GM18502 (cell line): ENCODE measurements around the gene MAN1B1.

Source experiments
- ATAC-seq: cut with Tn5 transposase; IDR thresholded peaks from one replicate; pipeline ENCODE4 v1.9.1; 2021; ENCODE audit warnings: mild to moderate bottlenecking; ENCODE audit not compliant: unreplicated experiment, poor library complexity

MAN1B1 gene

DNA sequence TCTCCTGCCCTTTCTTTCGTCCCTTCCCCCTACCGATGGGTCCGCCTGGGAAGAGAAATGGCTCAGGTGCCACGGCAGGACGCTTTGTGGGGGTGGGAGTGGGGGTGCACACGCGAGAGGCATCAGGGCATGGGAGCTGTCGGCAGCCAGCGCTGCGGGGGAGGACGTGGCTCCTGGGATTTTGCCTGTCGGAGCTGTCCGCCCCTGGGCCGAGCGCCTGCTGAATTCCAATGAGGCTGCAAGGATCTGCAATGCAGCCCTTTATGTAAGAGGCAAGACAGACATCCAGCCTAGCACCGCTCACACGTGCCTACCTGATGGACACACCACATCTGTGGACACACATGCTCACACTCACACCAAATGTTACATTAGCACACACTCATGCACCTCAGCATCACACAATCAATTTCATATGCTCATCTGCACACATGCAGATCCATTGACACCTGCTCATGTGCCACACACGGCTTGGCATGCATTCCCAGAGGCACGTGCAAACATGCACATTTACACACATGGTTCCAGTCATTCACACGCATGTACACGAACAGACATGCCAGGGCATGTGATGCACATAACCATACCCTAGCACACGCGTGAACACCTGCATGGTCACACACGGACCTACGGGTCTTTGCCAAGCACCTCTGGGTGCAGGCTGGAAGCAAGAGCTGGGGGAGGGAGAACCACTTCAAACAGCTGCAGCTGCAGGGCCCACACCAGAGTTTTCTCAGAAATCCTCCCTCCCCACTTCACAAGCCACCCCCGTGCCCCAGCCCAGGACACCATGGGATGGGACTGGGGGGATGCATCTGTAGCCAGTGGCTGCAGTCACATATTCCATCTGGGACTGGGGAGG lies 53.6 kb downstream of the MAN1B1 start:
- ATAC-seq, result no peak

DNA sequence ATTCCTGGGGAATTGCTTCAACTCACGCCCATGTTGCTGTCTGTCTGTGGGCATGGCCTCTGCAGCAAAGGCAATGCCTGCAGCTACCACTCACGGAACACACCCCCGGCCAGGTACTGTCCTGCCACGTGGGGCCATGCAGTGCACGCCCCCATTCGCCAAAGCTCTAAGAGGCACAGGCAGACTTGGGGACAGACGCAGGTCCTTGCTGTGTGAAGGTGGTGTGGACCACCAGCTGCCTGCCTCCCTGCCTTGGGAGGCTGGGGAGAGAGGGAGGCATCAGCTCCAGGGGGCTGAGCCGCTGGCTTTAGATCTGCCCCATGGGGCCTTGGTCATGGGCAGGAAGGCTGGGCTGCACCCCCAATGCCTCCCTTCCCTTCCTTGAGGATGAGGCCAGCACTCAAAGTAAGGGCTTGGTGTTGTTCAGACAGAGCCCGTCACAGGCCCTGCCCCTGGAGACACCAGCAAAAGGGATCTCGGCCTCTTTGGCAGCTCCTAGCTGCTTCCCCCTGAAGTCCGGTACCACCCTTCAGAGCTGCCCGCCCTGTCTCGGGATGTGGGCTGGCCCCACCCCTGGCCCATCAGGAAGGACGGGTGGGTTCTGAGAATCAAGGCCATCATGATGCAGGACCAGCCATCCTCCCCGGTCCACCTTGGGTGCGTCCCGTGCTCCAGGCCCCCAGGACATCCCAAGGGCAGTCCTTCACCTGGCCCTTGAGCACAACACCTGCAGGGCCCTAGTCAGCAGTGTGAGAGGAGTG lies 54.4 kb downstream of the MAN1B1 start:
- no peak for ATAC-seq

DNA sequence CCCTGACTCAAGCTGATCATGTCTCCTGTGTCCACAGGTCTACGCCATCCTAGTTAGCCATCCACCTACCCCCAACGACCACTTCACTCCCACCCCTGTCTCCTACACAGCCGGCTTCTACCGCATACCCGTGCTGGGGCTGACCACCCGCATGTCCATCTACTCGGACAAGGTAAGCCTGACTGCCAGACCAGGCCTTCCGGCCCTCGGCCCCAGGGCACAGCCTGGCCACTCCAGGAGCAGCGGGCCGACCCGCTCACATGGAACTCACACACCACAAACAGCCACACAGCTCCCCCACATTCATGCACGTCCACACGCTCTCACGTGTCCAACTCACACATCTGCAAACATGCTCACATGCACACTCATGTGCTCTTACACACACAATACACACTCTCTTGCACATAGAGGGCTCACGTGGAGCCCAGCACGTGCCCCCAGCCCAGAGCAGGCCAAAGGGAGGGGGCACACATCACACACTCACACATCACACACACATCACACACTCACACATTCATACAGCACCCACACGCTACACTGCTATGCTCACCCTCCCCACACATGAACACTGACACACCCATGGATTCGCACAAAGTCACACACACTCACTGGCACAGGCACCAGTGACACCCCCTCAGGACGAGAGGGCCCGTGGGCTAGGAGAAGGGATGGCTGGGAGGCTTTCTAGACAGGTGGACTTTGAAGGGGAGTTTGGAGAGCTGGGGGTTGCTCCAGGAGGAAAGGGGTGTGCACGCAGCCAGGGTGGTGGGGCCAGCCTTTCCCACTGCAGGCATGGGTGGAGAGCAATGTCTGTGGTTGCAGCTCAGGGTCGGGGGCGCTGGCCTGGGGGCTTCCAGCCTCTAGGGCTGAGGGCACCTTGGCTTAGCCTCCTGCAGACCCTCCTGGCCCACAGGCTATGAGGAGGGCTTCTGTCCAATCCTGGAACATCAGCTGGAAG lies 55.5 kb downstream of the MAN1B1 start:
- no peak for ATAC-seq

DNA sequence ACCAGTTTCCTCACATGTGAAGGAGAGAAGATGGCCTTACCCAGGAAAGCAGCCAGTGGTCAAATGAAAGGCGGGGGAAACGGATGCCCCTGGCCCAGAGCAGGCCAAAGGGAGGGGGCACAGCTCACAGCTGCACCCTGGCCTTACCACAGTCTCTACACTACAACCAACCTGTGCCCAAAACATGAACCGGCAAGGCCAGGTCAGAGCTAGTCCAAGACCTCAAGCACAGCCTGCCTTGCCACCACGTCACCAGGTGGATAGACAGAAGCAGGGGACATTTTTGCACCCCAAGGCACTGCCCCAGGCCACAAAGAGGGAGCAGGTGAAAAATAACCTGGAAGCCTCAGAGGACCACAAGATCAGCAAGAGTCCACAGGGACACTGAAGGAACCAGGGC lies 56.7 kb downstream of the MAN1B1 start:
- ATAC-seq, result no peak

DNA sequence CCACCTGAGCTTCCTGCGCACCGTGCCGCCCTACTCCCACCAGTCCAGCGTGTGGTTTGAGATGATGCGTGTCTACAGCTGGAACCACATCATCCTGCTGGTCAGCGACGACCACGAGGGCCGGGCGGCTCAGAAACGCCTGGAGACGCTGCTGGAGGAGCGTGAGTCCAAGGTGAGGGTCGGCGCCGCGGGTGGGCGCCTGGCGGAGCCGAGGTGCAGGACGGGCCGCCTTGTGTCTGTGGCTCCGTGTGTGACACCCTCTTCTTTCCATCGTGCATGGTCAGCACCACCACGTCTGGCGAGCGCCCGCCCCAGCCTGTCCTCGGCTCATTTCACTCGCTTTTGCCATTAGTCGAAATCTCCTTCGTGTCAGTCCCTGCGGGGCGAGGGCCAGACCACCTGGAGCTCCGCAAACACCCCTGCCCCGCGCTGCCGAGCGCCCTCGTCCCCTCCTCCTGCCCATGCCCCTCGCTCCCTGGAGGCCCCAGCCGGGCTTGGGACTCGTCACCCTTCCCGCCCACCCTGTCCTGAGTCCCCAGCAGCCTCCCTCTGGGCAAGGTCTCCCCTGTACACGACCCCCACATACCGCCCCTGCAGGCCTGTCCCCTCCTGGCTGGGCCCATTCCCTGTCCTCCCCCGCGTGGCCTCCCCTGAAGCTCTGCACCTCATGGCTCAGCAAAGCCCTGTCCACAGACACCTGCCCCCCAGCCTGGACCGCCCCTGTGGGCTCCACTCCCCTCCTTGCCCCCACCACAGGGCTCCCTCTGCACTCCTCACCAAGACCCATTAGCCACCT lies 59.1 kb downstream of the MAN1B1 start:
- no peak for ATAC-seq

DNA sequence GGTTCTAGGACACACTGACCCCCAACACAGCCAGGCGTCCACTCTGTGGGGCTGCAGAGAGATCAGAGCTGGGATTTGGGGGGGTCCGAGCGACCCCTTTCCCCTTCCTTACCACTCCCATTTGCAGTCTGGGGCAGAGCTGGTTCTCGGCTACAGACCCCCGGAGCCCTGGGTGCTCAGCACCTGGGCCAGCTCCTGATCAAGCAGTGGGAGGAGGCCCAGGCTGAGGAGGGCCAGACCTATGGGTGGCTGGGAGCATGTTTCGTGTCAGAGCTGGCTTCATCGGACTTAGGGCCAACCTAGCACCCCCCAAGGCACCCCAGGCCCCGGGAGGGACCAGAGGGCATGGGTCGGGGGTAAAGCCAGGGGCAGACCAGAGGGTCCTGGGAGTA lies 59.7 kb downstream of the MAN1B1 start:
- no peak for ATAC-seq

DNA sequence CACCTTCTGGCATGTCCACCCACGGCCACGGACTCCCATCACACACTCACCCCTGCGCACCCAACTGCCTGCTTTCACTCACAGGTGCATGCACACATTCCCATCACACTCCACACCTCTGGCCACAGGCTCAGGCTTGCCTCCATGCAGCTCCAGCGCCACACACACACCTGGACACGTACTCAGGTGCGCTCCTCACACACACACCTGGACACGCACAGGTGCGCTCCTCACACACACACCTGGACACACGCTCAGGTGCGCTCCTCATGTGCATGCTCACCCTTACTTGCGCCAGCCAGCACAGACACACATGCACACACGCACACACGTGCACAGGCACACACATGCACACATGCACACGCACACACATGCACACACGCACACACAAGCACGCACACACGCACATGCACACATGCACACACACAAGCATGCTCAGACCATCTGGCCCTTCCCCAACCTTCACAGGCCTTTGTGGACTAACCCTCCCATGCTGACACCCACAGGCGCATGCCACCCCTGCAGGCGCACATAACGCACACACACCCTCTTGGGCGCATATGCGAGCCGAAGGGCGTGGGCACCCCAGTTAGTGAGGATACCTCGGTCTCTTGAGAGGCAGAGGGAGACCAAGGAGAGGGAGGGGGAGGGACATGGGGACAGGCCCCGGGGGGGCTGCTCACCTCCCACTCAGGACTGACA lies 60.5 kb downstream of the MAN1B1 start:
- no peak for ATAC-seq

DNA sequence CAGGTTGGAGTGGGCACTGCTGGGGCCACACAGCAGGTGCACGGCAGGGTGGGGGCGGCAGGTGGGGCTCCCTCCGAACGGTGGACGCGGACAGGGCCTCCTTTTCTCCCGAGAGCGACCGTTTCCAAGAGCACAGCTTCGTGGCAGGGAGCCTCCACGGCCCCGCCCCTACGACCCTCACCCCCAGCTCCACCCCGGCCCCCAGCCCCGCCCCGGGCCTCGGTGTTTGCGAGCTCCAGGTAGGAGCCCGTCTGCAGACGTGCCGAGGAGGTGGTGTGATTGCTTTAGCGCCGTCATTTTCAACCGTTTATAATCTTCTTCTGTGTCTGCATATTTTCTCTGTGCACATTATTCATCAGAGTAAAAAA lies 61.0 kb downstream of the MAN1B1 start:
- ATAC-seq, result no peak

DNA sequence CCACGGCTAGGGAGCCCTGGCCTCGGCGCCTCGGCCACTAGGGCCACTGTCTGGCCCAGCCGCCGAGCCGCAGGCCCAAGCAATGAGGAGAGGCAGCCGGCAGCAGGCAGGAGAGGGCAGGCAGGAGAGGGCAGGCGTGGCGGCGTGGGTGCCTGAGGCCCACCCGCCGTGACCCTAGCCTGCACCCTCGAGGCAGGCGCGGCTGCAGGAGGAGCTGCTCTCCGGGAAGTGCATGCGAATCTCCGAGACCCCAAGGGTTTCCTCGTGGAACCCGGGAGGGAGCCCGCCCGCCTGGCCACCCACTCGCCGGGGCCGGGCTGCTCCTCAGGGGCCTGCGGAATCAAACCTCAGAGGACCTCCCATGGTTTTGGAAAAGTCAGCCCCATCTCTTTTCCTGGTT lies 61.5 kb downstream of the MAN1B1 start:
- ATAC-seq, result no peak

DNA sequence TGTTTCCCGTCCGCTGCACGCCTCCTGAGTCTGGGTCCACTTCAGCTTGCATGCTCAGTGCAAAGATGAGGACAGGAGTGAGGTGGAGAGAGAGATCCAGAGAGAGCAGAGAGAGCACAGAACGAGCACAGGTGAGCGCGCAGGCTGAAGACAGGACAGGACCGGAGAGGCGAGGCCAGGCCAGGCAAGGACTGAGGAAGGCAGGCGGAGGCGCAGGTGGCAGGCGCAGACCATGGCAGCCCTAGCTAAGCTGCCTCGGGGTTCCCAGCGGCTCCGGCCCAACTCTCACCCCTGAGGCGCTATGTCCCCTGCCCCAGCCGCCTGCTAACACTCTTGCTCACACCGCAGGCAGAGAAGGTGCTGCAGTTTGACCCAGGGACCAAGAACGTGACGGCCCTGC lies 61.9 kb downstream of the MAN1B1 start:
- ATAC-seq, result no peak

DNA sequence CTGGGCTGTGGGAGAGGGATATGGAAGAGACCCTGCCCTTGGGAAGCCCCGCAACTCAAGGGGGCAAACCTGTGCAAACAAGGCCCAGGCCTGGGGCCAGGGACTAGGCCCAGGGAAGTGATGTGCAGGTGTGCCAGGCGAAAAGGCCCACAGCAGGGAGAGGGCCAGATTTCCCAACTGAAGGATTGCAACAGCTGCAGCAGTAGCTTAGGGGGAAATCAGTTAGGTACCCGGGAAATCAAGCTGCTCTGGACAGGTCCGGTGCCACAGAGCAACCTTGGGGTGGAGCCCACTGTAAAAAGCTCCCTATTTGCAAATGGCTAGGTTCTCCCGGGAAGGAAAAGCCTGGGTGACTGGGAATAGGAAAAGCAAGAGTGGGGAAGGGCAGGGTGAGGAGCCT lies 62.6 kb downstream of the MAN1B1 start:
- ATAC-seq, result no peak

DNA sequence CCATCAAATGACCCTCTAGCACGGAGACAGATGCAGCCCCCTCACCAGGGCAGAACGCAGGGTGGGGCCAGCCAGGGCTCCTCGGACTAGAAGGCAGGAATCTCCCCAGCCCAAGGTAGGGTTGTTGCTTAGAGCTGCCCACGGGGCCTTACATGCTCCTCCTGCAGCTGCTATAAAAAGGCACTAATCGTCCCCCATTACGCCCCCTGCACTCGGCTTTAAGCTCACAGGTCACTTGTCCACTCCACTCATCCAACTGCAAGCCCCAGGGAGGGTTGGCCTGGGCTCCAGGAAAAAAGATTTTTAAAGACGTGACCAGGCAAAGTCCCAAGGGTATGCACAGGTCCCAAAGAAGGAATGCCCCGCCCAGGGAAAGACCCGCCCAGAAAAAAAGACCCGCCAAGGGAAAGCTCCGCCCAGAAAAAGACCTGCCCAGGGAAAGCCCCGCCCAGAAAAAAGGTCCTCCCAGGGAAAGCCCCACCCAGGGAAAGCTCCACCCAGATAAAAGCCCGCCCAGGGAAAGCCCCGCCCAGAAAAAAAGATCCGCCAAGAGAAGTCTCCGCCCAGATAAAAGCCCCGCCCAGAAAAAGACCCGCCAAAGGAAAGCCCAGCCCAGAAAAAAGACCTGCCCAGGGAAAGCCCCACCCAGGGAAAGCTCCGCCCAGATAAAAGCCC lies 63.3 kb downstream of the MAN1B1 start:
- ATAC-seq, result peak; percentile 37

DNA sequence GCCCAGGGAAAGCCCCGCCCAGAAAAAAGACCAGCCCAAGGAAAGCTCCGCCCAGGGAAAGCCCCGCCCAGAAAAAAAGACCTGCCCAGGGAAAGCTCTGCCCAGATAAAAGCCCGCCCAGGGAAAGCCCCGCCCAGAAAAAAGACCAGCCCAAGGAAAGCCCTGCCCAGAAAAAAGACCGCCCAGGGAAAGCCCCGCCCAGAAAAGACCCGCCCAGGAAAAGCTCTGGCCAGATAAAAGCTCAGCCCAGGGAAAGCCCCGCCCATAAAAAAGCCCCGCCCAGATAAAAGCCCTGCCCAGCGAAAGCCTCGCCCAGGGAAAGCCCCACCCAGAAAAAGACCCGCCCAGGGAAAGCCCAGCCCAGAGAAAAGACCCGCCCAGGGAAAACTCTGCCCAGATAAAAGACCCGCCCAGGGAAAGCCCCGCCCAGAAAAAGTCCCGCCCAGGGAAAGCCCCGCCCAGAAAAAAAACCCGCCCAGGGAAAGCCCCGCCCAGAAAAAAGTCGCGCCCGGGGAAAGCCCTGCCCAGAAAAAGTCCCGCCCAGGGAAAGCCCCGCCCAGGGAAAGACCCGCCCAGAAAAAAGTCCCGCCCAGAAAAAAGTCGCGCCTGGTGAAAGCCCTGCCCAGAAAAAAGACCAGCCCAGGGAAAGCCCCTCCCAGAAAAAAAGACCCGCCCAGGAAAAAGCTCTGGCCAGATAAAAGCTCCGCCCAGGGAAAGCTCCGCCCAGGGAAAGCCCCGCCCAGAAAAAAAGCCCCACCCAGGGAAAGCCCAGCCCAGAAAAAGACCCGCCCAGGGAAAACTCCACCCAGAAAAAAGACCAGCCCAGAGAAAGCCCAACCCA lies 64.1 kb downstream of the MAN1B1 start:
- ATAC-seq, result peak; percentile 43

DNA sequence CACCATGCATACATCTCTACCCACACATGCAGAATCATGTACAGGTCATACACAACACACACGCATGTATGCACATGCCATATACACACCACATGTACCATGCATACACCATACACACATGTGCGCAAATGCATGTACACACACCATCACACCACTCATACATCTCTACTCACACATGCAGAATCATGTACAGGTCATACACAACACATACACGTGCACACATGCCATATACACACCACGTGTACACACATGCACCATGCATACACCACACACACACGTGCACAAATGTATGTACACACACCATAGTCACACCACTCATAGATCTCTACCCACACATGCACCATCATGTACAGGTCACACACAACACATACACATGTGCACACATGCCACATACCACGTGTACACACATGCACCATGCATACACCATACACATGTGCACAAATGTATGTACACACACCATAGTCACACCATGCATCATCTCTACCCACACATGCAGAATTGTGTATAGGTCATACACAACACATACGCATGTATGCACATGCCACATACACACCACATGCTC lies 66.1 kb downstream of the MAN1B1 start:
- ATAC-seq, result no peak

DNA sequence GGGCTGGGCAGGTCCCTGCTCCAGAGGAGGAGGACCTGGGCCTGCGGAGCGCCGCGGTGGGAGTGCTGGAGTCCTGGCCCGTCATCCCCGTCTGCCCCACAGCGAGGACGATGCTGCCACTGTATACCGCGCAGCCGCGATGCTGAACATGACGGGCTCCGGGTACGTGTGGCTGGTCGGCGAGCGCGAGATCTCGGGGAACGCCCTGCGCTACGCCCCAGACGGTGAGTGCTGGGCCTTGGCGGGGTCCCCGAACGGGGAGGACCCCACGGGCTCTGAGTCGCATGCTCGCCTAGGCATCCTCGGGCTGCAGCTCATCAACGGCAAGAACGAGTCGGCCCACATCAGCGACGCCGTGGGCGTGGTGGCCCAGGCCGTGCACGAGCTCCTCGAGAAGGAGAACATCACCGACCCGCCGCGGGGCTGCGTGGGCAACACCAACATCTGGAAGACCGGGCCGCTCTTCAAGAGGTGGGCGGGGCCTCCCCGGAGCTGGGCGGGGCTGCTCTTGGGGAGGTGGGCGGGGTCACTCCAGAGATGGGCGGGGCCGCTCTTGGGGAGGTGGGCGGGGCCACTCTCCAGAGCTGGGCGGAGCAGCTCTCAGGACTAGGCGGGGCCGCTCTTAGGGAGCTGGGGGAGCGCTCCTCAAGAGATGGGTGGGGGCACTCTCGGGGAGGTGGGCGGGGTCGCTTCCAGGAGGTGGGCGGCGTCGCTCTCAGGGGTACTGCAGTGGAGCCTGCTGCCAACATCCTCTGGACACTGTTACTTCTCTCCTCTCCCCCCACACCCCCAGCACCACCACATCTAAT lies 70.0 kb downstream of the MAN1B1 start:
- ATAC-seq, result no peak

DNA sequence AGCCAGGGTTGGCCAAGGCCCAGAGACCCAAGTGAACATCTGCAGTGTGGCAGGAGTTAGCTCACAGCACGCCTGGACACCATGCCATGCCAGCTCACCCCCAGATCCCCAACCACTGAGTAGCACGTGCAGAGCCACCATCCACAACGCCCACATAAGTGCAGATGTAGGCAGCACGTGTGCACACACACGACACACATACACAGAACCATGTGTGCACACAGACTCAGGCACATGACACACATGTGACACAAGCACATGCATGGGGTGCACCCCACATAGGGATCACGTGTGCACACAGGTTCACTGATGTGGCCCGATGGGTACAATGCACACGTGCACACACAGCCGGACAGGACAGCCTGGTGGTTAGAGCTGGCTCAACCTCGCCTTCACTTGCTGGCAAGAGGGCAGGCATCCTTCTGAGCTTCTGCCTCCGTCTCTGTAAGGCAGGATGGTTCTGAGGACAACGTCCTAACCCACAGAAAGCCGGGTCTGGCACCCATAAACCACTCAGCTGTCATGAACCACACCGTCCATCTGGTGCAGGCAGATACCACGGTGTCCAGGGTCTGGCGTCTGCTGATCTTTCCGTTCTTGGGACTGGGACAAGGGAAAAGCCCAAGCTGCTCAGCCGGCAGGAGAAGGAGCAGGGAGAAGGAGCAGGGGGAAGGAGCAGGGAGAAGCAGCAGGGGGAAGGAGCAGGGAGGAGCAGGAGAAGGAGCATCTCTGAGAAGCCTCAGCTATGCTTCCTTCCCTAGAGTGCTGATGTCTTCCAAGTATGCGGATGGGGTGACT lies 71.0 kb downstream of the MAN1B1 start:
- ATAC-seq, result no peak
